H1 (cell line): ENCODE measurements around the gene OLFM1. TPM values are rescaled to one million over a fixed set of nuclear protein-coding genes. Genes with fewer than 3 reads are reported as not detected.

Source experiments
- CEBPB ChIP-seq: IDR thresholded peaks from 2 replicates; pipeline ENCODE4 v1.6.1; 2012; ENCODE audit warnings: low read depth, low read length
- CTBP2 ChIP-seq: IDR thresholded peaks from 2 replicates; pipeline ENCODE4 v1.7.0; 2011; ENCODE audit warnings: borderline replicate concordance, mild to moderate bottlenecking, moderate library complexity, mixed read lengths, low read length; ENCODE audit not compliant: insufficient read depth, insufficient read length
- EZH2 ChIP-seq: fragments of 200-600 bp; sonication (generic); IDR thresholded peaks from 2 replicates; pipeline ENCODE4 v1.7.1; 2012; ENCODE audit warnings: low read depth, mild to moderate bottlenecking, moderate library complexity, low read length, inconsistent platforms; ENCODE audit not compliant: severe bottlenecking
- GABPA ChIP-seq: IDR thresholded peaks from 2 replicates; pipeline ENCODE4 v1.6.1; 2011; ENCODE audit warnings: mild to moderate bottlenecking, low read length, moderate library complexity, borderline replicate concordance; ENCODE audit not compliant: insufficient read depth
- KDM1A ChIP-seq: fragments of 200-600, 300-600 bp; sonication (generic); IDR thresholded peaks from 2 replicates; pipeline ENCODE4 v1.7.1; 2016; ENCODE audit warnings: mild to moderate bottlenecking, low read length, borderline replicate concordance
- POLR2AphosphoS5 ChIP-seq: IDR thresholded peaks from 2 replicates; pipeline ENCODE4 v1.6.1; 2011; ENCODE audit warnings: low read depth, low read length
- POU5F1 ChIP-seq: IDR thresholded peaks from 2 replicates; pipeline ENCODE4 v1.6.1; 2011; ENCODE audit warnings: low read depth, mild to moderate bottlenecking, low read length, moderate library complexity
- SP2 ChIP-seq: IDR thresholded peaks from 2 replicates; pipeline ENCODE4 v1.6.1; 2012; ENCODE audit warnings: mild to moderate bottlenecking, low read length, inconsistent platforms
- TAF7 ChIP-seq: optimal IDR thresholded peaks from 2 replicates; pipeline ENCODE3; 2011; ENCODE audit warnings: low read depth, mild to moderate bottlenecking, inconsistent platforms, low read length, moderate library complexity, borderline replicate concordance
- ZNF274 ChIP-seq: IDR thresholded peaks from 2 replicates; pipeline ENCODE4 v1.7.0; 2012; ENCODE audit warnings: low read length, borderline replicate concordance; ENCODE audit errors: extremely low read depth
- polyA plus RNA-seq, 7 experiments: library from polyadenylated mRNA; depleted of rRNA in 3 of 7; stranded (reverse) in 5 of 7; unstranded in 2 of 7; fragments of >200 nt in 5 of 7; fragments of 200-250 nt in 2 of 7; gene quantifications; 1 replicate in 5 of 7; 2 replicates in 1 of 7; 4 replicates in 1 of 7; pipeline versions ENCODE4 v1.2.1 to v1.2.3, GENCODE V29; 2011 to 2013; ENCODE audit warnings: missing spikeins in 2 of 7, mixed read lengths in 2 of 7
- total RNA-seq: library from RNA; stranded (reverse); fragmentation: NEBNext Ultra II Directional; extraction: Animal tissue kit (Norgen Biotek cat#: 25700); gene quantifications from 2 replicates; pipeline ENCODE4 v1.2.1, GENCODE V29; 2021
- TF ChIP-seq, protein P1 (sequence below), 3 experiments: IDR thresholded peaks; 1 replicate in 2 of 3; 2 replicates in 1 of 3; pipeline versions ENCODE4 v1.5.1 to v1.6.1; 2011; ENCODE audit warnings: low read length in 3 of 3, mild to moderate bottlenecking in 3 of 3, inconsistent platforms in 2 of 3, low read depth in 1 of 3, moderate library complexity in 1 of 3; ENCODE audit not compliant: insufficient read depth in 1 of 3; ENCODE audit errors: control extremely low read depth in 1 of 3

The OLFM1 gene
- total and polyA plus RNA-seq, 2 of the 8 experiments (the other 6 are each of a cell fraction or from before 2014, with no cell fraction given), result 53.0 to 53.4 TPM

DNA sequence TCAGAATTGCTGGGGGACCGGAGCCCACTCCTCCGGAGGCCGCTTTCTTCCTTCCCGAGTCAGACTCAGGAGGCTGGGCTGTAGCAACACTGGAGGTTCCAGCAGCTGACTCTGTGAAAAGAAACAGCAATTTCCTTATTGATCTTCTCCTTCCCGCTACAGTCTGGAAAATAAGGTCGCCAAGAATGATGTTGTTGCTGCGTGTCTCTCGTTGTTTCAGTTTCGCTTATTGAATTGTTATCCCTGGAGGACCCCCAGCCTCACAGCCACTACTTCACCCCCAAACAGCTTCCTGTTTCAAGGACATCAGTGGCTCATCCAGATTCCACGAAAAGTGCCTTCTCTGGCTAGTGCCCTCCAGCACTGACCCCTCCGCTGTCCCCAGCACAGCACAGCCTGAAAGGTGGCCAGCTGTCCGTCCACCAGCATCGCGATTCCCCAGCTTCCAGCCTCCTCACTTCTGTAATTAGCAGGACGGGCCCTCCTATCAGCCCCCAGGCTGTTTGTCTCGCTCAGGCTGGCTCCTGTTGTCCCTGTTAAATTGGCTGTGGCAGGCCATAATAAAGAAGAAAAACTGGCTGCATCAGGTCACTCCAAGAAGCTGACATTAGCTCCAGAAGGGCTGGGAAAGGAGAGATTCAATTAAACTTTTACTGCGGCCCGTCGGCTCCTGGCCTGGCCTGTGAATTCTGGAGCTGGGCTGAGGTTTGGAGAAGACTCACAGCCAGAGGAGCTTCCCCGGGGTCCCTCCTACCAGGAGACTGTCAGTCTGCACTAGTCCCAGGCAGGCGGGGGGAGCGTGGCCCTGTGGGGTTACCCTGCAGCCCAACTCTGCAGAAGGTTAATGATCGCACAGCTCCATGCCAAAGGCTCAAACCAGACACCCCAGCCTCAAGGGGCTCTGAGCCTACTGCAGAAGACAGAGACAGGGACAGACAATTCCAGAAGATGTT lies 40.5 kb downstream of the OLFM1 start (continued):
- TF ChIP-seq, protein P1, sequence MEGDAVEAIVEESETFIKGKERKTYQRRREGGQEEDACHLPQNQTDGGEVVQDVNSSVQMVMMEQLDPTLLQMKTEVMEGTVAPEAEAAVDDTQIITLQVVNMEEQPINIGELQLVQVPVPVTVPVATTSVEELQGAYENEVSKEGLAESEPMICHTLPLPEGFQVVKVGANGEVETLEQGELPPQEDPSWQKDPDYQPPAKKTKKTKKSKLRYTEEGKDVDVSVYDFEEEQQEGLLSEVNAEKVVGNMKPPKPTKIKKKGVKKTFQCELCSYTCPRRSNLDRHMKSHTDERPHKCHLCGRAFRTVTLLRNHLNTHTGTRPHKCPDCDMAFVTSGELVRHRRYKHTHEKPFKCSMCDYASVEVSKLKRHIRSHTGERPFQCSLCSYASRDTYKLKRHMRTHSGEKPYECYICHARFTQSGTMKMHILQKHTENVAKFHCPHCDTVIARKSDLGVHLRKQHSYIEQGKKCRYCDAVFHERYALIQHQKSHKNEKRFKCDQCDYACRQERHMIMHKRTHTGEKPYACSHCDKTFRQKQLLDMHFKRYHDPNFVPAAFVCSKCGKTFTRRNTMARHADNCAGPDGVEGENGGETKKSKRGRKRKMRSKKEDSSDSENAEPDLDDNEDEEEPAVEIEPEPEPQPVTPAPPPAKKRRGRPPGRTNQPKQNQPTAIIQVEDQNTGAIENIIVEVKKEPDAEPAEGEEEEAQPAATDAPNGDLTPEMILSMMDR (IDR thresholded peaks at IDR 0.05; ENCODE audit: control extremely low read depth in 1 of 3, insufficient read depth in 1 of 3, low read depth in 1 of 3, low read length in 3 of 3), result no peak
- TF ChIP-seq CEBPB (no peak), KDM1A (no peak), GABPA (no peak), EZH2 (no peak), POLR2AphosphoS5 (no peak), TAF7 (no peak), SP2 (no peak), POU5F1 (no peak), ZNF274 (no peak), CTBP2 (no peak)
- TF ChIP-seq, all 59 proteins: peak for 0
